Calu3 (cell line): ENCODE results near the gene KRTAP10-6. TPM values are rescaled to one million over a fixed set of nuclear protein-coding genes. Genes with fewer than 3 reads are reported as not detected.
A peak's percentile ranks its signal among the peaks of the same experiment; 100 is the strongest.
"Not testable (repeated sequence)": the region's sequence is repeated elsewhere in the genome, so short reads cannot be mapped to it uniquely, and the experiment has no call there.

Source experiments
- BruUV-seq: library from RNA; stranded (reverse); fragments of 400-500 nt; replicated peaks from 2 replicates; lab custom pipeline; 2021; lab: Mats Ljungman, UMichigan
- CTCF ChIA-PET: fragments of 300-600 bp; sonication (Branson Sonifier 250); formaldehyde crosslinking; loops from one replicate; lab custom pipeline; 2022; ENCODE audit warnings: antibody characterized with exemption; lab: Charles Lee
- DNase-seq: peaks from one replicate; pipeline ENCODE4 v3.0.0; 2022
- H3K27ac Mint-ChIP-seq: one replicate; pipeline ENCODE4 v1.8.0; 2022; ENCODE audit warnings: mixed read lengths; ENCODE audit not compliant: unreplicated experiment
- H3K27me3 Mint-ChIP-seq: one replicate; pipeline ENCODE4 v1.8.0; 2022; ENCODE audit warnings: mixed read lengths; ENCODE audit not compliant: unreplicated experiment
- H3K36me3 Mint-ChIP-seq: one replicate; pipeline ENCODE4 v1.8.0; 2022; ENCODE audit warnings: mild to moderate bottlenecking, moderate library complexity, mixed read lengths; ENCODE audit not compliant: insufficient read depth, unreplicated experiment
- H3K4me1 Mint-ChIP-seq: one replicate; pipeline ENCODE4 v1.8.0; 2022; ENCODE audit warnings: mild to moderate bottlenecking, low read depth, mixed read lengths; ENCODE audit not compliant: unreplicated experiment
- H3K4me3 Mint-ChIP-seq: one replicate; pipeline ENCODE4 v1.8.0; 2022; ENCODE audit warnings: mild to moderate bottlenecking, low read depth, moderate library complexity, mixed read lengths; ENCODE audit not compliant: unreplicated experiment
- H3K9me3 Mint-ChIP-seq: one replicate; pipeline ENCODE4 v1.8.0; 2022; ENCODE audit warnings: low read depth, mixed read lengths; ENCODE audit not compliant: unreplicated experiment
- intact Hi-C: fragments of 100-400 bp; cut with micrococcal nuclease; formaldehyde crosslinking; loops from one replicate; pipeline ENCODE4 v1.10.0; 2022; ENCODE audit not compliant: unreplicated experiment
- total RNA-seq: library from RNA; stranded (reverse); gene quantifications from 2 replicates; pipeline ENCODE4 v1.2.3, GENCODE V29; 2022
- TF ChIP-seq, protein P1 (sequence below): fragments of 200-600 bp; IDR thresholded peaks from one replicate; pipeline ENCODE4 v1.8.0; 2022; ENCODE audit warnings: antibody characterized with exemption; ENCODE audit not compliant: unreplicated experiment

KRTAP10-6 gene
- total RNA-seq, 1 experiment from 2014 or later, result not detected

GRCh38 chr21:44583089-44583799 is 9.1 kb downstream of the KRTAP10-6 start:
- Mint-ChIP-seq H3K27ac (no peak overlapping the region), H3K36me3 (no peaks in the 10 kb centered on the region), H3K4me1 (peaks cover 8% of the 10 kb centered on the region), H3K27me3 (peaks cover 85% of the 10 kb centered on the region), H3K4me3 (no peak overlapping the region), H3K9me3 (peaks cover 11% of the 10 kb centered on the region)
- no peak for DNase-seq
- intact Hi-C loops, result no loop called here
- BruUV-seq, result no TSS peak
- TF ChIP-seq, protein P1, sequence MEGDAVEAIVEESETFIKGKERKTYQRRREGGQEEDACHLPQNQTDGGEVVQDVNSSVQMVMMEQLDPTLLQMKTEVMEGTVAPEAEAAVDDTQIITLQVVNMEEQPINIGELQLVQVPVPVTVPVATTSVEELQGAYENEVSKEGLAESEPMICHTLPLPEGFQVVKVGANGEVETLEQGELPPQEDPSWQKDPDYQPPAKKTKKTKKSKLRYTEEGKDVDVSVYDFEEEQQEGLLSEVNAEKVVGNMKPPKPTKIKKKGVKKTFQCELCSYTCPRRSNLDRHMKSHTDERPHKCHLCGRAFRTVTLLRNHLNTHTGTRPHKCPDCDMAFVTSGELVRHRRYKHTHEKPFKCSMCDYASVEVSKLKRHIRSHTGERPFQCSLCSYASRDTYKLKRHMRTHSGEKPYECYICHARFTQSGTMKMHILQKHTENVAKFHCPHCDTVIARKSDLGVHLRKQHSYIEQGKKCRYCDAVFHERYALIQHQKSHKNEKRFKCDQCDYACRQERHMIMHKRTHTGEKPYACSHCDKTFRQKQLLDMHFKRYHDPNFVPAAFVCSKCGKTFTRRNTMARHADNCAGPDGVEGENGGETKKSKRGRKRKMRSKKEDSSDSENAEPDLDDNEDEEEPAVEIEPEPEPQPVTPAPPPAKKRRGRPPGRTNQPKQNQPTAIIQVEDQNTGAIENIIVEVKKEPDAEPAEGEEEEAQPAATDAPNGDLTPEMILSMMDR, result no peak
- CTCF ChIA-PET, result interaction anchor here (0.6 kb wide), 1 partner anchor 19 kb away, joined by 3 read pairs; no protein-coding TSS in a partner anchor

DNA sequence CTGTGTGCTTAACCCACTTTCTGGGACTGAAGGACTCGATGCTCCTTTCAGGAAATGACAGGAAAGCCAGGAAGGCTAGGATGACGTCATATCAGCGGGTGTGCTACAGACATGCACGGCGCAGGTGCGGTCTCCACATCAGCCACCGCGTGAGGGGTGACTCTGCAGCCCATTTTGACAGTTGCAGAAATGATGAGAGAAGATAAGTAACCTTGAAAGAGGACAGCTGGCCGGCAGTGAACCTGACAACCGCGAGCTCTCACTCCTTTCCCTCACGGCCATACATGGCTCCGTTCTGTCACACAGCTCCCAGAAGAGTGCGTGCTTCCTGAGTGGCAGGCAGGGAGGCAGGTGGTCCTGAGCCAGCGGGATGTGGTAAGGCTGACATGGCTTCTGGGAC is 10.2 kb downstream of the KRTAP10-6 start:
- CTCF ChIA-PET, result no interaction called here
- no peaks in the 10 kb centered on the region for H3K36me3 Mint-ChIP-seq
- peaks cover 80% of the 10 kb centered on the region for H3K27me3 Mint-ChIP-seq
- BruUV-seq, result no TSS peak
- H3K9me3 Mint-ChIP-seq, result peaks cover 11% of the 10 kb centered on the region
- intact Hi-C loops, result no loop called here
- no peak for DNase-seq
- H3K4me3 Mint-ChIP-seq, result no peak overlapping the region
- peaks cover 8% of the 10 kb centered on the region for H3K4me1 Mint-ChIP-seq
- no peak overlapping the region for H3K27ac Mint-ChIP-seq
- TF ChIP-seq, protein P1, result no peak

DNA sequence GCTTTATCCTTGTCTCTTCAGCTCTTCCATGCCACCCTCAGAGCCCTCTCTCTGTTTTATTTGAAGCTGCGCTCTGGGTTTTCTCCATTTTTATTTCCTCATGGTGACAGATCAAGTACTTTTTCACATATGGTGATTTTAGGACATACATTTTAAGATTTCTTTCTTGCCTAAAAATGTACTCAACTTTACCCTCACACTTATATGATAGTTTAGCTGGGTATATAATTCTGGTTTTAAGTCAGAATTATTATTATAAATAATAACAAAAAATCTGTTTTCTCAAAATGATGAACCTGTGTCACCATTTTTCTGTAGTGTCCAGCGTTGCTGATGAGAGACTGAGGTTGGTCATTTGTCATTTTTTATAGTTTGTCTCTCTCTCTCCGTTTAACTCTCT is 11.1 kb downstream of the KRTAP10-6 start:
- CTCF ChIA-PET, result no interaction called here
- BruUV-seq, result no TSS peak
- TF ChIP-seq, protein P1, result no peak
- Mint-ChIP-seq H3K27me3 (peaks cover 71% of the 10 kb centered on the region), H3K36me3 (no peaks in the 10 kb centered on the region), H3K4me3 (no peak overlapping the region), H3K27ac (no peak overlapping the region), H3K4me1 (peaks cover 8% of the 10 kb centered on the region), H3K9me3 (peaks cover 11% of the 10 kb centered on the region)
- intact Hi-C loops, result no loop called here
- DNase-seq, result no peak

GRCh38 chr21:44580231-44580821 is 12.0 kb downstream of the KRTAP10-6 start, which contains the start of gene KRTAP10-5:
TSS of gene KRTAP10-5 (minus strand) at chr21:44580604. CDS start at chr21:44580578, 26 bp downstream.
- peaks cover 71% of the 10 kb centered on the region for H3K27me3 Mint-ChIP-seq
- H3K4me3 Mint-ChIP-seq, result peak within 1 kb of the TSS; percentile 54
- H3K4me1 Mint-ChIP-seq, H3K36me3 Mint-ChIP-seq, BruUV-seq, intact Hi-C loops, H3K27ac Mint-ChIP-seq: not testable (repeated sequence)
- CTCF ChIA-PET, result interaction anchor here (0.7 to 0.9 kb wide), 3 partner anchors 69 to 202 kb away, joined by 3 to 12 read pairs (median 5); no protein-coding TSS in a partner anchor
- peaks cover 11% of the 10 kb centered on the region for H3K9me3 Mint-ChIP-seq
- peak; percentile 39 for DNase-seq
